Transverse colon (tissue), 3 donors: ENCODE results near the gene NOTCH2.

Experiments used
- POLR2A ChIP-seq: fragments of 450-650 bp; IDR thresholded peaks from one replicate; pipeline ENCODE4 v1.6.1; 2016; ENCODE audit warnings: antibody characterized with exemption, mild to moderate bottlenecking, moderate library complexity
- TF ChIP-seq, protein P1 (sequence below), 5 experiments: fragments of 200-600 bp in 3 of 5; fragments of 450-650 bp in 2 of 5; sonication (generic) in 3 of 5; IDR thresholded peaks; 1 replicate in 2 of 5; 2 replicates in 3 of 5; pipeline ENCODE4 v1.5.1; 2016 to 2017; ENCODE audit warnings: antibody characterized with exemption in 5 of 5, inconsistent platforms in 3 of 5, mild to moderate bottlenecking in 2 of 5, moderate library complexity in 1 of 5

DNA sequence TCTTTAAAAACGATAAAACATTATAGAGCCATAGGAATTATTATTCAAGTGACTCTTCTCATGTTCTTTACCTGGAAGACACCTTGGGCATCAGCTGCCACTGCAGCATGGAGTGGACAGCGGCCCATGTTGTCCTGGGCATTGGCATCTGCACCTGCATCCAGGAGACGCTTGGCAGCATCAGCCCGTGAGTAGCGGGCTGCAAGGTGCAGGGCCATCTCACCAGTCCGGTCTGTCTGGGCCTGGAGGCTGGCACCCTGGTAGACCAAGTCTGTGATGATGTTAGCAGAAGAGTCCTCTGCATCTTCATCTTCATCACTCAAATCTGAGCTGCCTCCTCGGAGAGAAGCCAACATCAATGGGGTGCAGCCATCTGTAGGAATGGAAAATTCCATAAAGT lies 150.2 kb downstream of the NOTCH2 start:
- TF ChIP-seq, protein P1, sequence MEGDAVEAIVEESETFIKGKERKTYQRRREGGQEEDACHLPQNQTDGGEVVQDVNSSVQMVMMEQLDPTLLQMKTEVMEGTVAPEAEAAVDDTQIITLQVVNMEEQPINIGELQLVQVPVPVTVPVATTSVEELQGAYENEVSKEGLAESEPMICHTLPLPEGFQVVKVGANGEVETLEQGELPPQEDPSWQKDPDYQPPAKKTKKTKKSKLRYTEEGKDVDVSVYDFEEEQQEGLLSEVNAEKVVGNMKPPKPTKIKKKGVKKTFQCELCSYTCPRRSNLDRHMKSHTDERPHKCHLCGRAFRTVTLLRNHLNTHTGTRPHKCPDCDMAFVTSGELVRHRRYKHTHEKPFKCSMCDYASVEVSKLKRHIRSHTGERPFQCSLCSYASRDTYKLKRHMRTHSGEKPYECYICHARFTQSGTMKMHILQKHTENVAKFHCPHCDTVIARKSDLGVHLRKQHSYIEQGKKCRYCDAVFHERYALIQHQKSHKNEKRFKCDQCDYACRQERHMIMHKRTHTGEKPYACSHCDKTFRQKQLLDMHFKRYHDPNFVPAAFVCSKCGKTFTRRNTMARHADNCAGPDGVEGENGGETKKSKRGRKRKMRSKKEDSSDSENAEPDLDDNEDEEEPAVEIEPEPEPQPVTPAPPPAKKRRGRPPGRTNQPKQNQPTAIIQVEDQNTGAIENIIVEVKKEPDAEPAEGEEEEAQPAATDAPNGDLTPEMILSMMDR (IDR thresholded peaks at IDR 0.05): no peak
- no peak for TF ChIP-seq POLR2A
